Measurements from ENCODE around the gene YIPF4.
"Not testable (repeated sequence)": the region's sequence is repeated elsewhere in the genome, so short reads cannot be mapped to it uniquely, and the experiment has no call there.

Gene YIPF4

DNA sequence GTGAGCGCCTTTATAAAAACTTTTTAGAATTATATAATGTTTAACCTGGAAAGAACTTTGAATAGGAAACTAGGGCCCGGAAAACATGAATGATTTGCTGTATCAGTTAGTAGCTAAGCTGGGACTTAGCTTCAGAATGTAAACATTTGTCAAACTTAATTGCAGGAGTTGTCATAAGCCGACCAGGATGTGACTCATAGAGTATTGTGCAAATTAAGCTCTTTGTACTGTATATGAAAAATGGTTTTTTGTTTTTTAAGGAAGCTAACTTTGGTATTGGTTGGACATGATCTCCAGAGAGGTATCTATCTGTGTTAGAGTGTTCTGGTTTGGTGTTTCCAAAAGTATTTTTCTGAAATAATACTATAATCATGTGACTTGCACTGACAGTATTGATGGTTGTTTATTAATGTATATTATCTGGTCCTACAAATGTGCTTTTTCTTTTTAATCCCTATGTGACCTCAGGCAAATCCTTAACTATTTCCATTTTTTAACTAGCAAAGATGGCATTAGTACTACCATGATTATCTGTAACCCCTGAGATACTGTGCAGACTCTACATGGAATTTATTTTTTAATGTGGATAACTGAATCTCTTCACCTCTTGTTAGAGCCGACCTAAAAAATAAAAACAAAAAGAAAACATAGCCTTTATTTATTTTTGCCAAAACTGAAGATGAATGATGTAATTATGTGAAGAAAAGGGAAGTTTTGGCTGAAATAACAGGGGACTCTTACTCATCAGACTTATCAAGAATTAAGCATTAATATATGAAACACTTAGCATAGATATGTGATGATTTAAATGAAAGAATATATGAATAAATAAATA lies 11.7 kb downstream of the YIPF4 start:
- no peak for DNase-seq (ENCODE audit: low spot score)

- no peak for DNase-seq (ENCODE audit: low spot score)
Measured at GRCh38 chr2:32290000-32290339, 12.3 kb downstream of the YIPF4 start.

DNA sequence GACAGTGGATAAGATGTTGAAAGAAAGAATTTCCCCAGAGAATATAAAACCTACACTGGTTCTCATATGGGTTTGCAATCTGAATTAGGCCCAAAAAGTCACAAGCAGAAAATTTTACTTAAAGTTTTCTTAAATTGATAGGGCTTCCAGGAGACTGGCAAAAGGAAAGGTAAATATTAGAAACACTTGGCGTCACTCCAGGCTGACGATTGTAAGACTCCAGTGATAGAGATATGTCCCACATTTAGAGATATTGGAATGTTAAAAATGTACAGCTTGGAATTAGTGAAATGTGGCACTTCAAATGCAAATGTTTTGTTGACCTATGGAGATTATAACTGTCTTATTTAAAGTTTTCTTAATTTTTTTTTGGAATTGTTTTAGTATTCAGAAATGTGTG lies 14.0 kb downstream of the YIPF4 start:
- no peak for DNase-seq (ENCODE audit: low spot score)

DNA sequence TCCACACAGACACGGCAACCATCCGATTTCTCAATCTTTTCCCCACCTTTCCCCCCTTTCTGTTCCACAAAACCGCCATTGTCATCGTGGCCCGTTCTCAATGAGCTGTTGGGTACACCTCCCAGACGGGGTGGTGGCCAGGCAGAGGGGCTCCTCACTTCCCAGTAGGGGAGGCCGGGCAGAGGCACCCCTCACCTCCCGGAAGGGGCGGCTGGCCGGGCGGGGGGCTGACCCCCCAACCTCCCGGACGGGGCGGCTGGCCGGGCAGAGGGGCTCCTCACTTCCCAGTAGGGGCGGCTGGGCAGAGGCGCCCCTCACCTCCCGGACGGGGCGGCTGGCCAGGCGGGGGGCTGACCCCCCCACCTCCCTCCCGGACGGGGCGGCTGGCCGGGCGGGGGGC lies 15.8 kb downstream of the YIPF4 start:
- DNase-seq (ENCODE audit: low spot score), result not testable (repeated sequence)

GRCh38 chr2:32293966-32294562 lies 16.4 kb downstream of the YIPF4 start:
- DNase-seq (ENCODE audit: low spot score), result not testable (repeated sequence)

DNA sequence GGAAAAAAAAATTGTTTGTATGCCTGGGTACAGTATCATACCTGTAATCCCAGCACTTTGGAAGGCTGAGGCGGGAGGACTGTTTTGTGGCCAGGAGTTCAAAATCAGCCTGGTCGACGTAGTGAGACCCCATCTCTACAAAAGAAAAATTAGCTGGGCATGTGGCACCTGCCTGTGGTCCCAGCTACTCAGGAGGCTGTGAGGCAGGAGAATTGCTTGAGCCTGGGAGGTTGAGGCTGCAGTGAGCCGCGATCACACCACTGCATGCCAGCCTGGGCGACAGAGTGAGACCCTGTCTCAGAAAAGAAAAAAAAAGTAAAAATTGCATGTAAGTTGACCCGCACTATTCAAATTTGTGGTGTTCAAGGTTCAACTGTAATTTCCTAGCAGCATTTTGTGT lies 32.9 kb downstream of the YIPF4 start:
- no peak for DNase-seq (ENCODE audit: low spot score)

GRCh38 chr2:32314886-32315285 lies 37.2 kb downstream of the YIPF4 start:
- DNase-seq (ENCODE audit: low spot score), result peak; percentile 2

DNA sequence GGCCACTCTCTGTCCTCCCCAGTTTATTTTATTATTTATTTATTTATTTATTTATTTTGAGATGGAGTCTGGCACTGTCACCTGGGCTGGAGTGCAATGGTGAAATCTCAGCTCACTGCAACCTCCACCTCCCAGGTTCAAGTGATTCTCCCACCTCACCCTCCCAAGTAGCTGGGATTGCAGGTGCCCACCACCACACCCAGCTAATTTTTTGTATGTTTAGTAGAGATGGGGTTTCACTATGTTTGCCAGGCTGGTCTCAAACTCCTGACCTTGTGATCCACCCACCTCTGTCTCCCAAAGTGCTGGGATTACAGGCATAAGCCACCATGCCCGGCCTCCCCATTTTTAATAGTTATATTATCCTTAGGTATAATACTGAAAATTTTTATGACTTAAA lies 51.0 kb downstream of the YIPF4 start:
- not testable (repeated sequence) for DNase-seq (ENCODE audit: low spot score)

DNA sequence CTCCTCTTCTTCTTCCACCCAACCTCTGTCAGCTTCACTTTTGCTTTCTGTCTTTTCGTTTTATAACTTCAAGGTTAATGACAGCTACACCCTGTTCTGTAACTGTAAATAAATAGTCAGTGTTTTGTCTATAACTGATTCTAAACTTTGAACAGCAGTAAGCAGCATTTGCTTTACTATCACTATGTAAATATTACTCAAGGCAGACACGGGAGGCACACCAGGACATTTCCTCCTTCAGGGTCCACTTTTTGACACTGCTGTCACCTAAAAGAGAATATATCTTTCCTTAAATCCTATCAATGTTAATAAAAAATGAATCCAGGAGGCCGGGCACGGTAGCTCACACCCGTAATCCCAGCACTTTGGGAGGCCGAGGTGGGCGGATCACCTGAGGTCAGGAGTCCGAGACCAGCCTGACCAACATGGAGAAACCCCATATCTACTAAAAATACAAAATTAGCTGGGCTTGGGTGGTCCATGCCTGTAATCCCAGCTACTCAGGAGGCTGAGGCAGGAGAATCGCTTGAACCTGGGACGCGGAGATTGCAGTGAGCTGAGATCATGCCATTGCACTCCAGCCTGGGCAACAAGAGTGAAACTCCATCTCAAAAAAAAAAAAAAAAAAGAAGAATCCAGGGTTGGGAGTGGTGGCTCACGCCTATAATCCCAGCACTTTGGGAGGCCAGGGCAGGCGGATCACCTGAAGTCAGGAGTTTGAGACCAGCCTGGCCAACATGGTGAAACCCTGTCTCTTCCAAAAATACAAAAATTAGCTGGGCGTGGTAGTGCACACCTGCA lies 51.7 kb downstream of the YIPF4 start:
- DNase-seq (ENCODE audit: low spot score), result not testable (repeated sequence)

DNA sequence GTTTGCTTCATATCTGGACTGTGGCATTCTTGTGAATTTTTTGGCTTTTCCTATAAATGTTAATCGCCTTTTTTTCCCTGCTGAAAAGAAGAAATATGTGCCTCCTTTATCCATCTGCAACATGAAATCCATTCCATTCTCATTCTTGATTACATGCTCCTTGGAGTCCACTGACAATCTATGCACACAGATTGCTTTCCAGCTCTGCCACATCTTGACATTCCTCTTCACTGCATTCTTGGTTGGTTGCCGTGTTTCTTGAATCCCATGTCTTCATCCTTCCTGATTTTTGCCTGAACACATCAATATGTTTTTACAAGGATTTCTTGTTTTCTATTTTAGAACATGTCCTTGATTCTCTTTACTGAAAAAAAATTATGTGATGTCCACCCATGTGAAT lies 52.4 kb downstream of the YIPF4 start:
- no peak for DNase-seq (ENCODE audit: low spot score)

DNA sequence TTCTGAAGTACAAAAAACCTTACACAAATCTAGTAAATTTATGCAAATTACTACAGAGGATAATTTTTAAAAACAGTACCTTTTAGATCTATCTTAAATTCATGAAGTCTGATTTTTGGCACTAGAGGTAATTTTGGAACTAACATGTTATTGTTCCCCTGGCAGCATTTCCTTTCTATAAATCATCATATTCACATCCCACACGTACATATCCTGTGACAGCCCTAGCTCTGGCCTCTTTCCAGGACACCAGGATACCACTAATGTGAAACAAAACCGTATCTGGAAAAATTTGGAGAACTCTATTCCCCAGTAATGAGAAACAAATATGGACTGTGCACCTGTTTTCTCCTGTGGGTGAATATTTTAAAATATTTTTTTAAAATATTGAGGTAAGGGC lies 65.1 kb downstream of the YIPF4 start:
- DNase-seq (ENCODE audit: low spot score), result no peak

DNA sequence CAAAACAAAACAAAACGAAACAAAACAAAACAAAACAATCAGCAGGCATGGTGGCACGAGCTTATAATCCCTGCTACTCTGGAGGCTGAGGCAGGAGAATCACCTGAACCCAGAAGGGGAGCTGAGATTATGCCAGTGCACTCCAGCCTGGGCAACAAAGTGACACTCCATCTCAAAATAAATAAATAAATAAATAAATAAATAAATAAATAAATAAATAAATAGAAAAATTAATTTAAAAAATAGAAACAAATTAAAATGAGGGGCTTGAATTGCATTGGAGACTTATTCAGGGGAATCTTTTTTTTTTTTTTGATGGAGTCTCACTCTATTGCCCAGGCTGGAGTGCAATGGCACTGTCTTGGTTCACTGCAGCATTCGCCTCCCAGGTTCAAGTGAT lies 73.1 kb downstream of the YIPF4 start:
- DNase-seq (ENCODE audit: low spot score), result not testable (repeated sequence)

GRCh38 chr2:32355976-32356680 lies 78.4 kb downstream of the YIPF4 start:
- peak; percentile 27 for DNase-seq (ENCODE audit: low spot score)

GRCh38 chr2:32356681-32357317 lies 79.1 kb downstream of the YIPF4 start, which contains the start of gene BIRC6:
BIRC6 (plus strand) TSS chr2:32357023; CDS start chr2:32357162, 139 bp downstream.
- peak; percentile 86 for DNase-seq (ENCODE audit: low spot score)

DNA sequence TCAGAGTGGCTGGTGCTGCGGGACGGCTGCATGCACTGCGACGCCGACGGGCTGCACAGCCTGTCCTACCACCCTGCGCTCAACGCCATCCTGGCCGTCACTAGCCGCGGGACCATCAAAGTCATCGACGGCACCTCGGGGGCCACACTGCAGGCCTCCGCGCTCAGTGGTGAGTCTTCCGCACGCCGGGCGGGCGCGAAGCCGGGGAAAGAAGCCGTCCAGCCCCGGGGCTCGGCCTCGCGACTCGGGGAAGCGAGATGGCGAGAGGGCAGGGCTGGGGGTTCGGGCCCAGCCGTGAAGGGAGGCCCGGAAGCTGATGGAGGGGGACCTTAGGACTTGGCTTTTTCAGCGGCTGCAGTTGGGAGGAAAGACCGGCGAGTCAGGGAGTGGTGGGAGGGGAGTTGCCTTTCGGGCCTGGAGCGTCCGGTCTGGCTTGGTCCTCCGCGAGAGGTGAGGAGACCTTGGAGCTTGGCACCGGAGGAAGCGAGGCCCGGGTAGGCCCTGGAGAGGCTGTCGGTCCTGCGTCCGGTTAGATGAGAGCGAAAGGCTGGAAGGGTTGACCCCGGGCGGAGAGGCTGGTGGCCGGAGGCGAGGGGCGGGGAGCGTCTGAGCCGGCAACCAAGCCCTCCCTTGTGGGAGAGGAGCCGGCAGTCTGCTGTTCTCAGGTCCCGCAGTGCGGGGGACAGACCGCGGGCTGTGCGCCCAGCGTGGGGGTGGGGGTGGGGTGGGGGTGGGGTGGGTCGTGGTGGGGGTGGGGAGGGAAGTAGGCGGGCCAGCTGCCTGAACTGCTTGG lies 79.8 kb downstream of the YIPF4 start:
- peak; percentile 23 for DNase-seq (ENCODE audit: low spot score)

- no peak for DNase-seq (ENCODE audit: low spot score)
Measured at GRCh38 chr2:32358111-32358482, 80.4 kb downstream of the YIPF4 start.

DNA sequence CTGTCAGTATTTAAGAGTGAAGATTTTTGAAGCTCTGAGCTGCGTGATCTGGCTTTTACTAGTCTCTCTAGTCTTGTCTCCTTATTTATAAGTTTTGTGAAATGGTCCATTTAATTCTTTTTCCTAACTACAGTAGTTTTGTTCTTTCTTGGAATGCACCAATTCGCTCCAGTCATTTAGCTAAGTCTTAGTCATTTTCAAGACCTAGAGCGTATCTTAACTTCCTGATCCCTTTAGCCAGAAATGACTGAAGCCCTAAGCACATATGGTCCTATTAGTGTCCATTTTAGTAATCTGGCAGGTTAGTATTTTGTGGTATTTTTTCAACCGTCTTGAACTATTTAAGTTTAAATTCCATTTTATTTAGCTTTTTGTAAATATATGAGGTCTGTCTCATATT lies 82.7 kb downstream of the YIPF4 start:
- DNase-seq (ENCODE audit: low spot score), result no peak

GRCh38 chr2:32362997-32363396 lies 85.3 kb downstream of the YIPF4 start:
- not testable (repeated sequence) for DNase-seq (ENCODE audit: low spot score)

DNA sequence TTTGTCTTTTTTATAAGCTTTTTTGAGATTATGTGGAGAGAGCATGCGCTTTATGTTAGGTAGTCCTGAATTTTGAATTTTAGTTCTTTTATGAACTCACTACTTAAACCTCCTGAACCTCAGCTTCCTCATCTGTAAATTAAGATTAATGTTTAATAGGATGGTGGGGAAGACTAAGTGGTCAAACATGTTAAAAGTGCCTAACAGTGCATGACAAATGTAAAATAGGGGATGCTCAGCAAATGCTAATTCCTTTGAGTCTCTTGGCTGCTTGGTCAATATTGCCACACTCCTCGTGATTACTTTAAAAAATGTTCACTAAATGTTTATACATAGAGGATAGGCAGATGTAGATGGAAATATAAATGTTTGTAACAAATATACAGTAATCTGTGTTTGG lies 85.9 kb downstream of the YIPF4 start:
- DNase-seq (ENCODE audit: low spot score), result no peak

GRCh38 chr2:32364290-32364689 lies 86.6 kb downstream of the YIPF4 start:
- not testable (repeated sequence) for DNase-seq (ENCODE audit: low spot score)

DNA sequence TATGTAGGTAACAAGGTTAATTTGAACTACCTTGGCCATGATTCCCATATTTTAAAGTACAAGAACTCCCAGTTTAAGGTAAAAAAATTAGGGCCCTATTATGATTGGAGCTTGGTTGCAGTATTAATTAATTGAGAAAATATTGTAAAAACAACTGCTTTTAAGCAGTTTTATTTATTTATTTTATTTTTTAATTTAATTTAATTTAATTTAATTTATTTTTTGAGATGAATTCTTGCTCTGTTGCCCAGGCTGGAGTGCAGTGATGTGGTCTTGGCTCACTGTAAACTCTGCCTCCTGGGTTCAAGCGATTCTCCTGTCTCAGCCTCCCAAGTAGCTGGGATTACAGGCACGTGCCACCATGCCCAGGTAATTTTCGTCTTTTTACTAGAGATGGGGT lies 88.0 kb downstream of the YIPF4 start:
- not testable (repeated sequence) for DNase-seq (ENCODE audit: low spot score)
